Measurements from ENCODE around the gene ATP2A2. TPM values are rescaled to one million over a fixed set of nuclear protein-coding genes. Genes with fewer than 3 reads are reported as not detected.
"Not testable (repeated sequence)": the region's sequence is repeated elsewhere in the genome, so short reads cannot be mapped to it uniquely, and the experiment has no call there.

ATP2A2 gene
- total RNA-seq, 4 donors from 2014 or later, result 118 to 233 (median 163) TPM

GRCh38 chr12:110339184-110339952, 58.3 kb downstream of the ATP2A2 start:
- Histone ChIP-seq H3K4me3 (no peak overlapping the region), H3K27me3 (no peaks in the 10 kb centered on the region), H3K9me3 (no peaks in the 10 kb centered on the region), H3K36me3 (peaks cover 5 to 100% of the 10 kb centered on the region in 2 donors), H3K4me1 (peaks cover 0 to 15% (median 0%) of the 10 kb centered on the region in 3 donors), H3K27ac (peak overlapping the region in 2 of 4 donors; percentile 1 to 20)
- no peak for TF ChIP-seq POLR2A (IDR thresholded peaks at IDR 0.05)
- TF ChIP-seq POLR2AphosphoS5 (IDR thresholded peaks at IDR 0.05), result no peak
- no peak for TF ChIP-seq CTCF (IDR thresholded peaks at IDR 0.05)
- TF ChIP-seq EP300 (IDR thresholded peaks at IDR 0.05), result no peak
- 44 to 66% methylated on average over 6 to 8 of the region's 8 CpGs for WGBS, 2 donors (ENCODE audit: low coverage in 1 of 2)
- ATAC-seq, result no peak

GRCh38 chr12:110340261-110340660, 59.2 kb downstream of the ATP2A2 start:
- not testable (repeated sequence) for ATAC-seq, H3K9me3 ChIP-seq, H3K27me3 ChIP-seq, H3K4me3 ChIP-seq
- H3K4me1 ChIP-seq, result peaks cover 0 to 15% (median 0%) of the 10 kb centered on the region in 3 donors
- peak overlapping the region in 1 of 4 donors; percentile 20 for H3K27ac ChIP-seq
- 69 to 76% methylated on average over 3 of the region's 8 CpGs for WGBS, 2 donors (ENCODE audit: low coverage in 1 of 2)
- H3K36me3 ChIP-seq, result peaks cover 7 to 100% of the 10 kb centered on the region in 2 donors

GRCh38 chr12:110340706-110341105, 59.7 kb downstream of the ATP2A2 start:
- Histone ChIP-seq H3K27me3 (no peaks in the 10 kb centered on the region), H3K9me3 (no peaks in the 10 kb centered on the region), H3K27ac (peak overlapping the region in 1 of 4 donors; percentile 20), H3K4me3 (no peak overlapping the region), H3K36me3 (peaks cover 12 to 100% of the 10 kb centered on the region in 2 donors), H3K4me1 (peaks cover 0 to 15% (median 0%) of the 10 kb centered on the region in 3 donors)
- TF ChIP-seq POLR2AphosphoS5 (IDR thresholded peaks at IDR 0.05), result no peak
- TF ChIP-seq EP300 (IDR thresholded peaks at IDR 0.05), result no peak
- no peak for TF ChIP-seq CTCF (IDR thresholded peaks at IDR 0.05)
- TF ChIP-seq POLR2A (IDR thresholded peaks at IDR 0.05), result no peak
- WGBS, 2 donors (ENCODE audit: low coverage in 1 of 2), result 84 to 90% methylated on average over 6 to 11 of the region's 18 CpGs
- no peak for ATAC-seq

- H3K27ac ChIP-seq, result no peak overlapping the region
- H3K4me1 ChIP-seq, result peaks cover 0 to 15% (median 0%) of the 10 kb centered on the region in 3 donors
- no peak overlapping the region for H3K4me3 ChIP-seq
- no peak for ATAC-seq
- H3K36me3 ChIP-seq, result peaks cover 16 to 100% of the 10 kb centered on the region in 2 donors
- 84 to 90% methylated on average over 8 to 9 of the region's 15 CpGs for WGBS, 2 donors (ENCODE audit: low coverage in 1 of 2)
- H3K27me3 ChIP-seq, result no peaks in the 10 kb centered on the region
- no peaks in the 10 kb centered on the region for H3K9me3 ChIP-seq
- TF ChIP-seq POLR2A (IDR thresholded peaks at IDR 0.05) (no peak), POLR2AphosphoS5 (IDR thresholded peaks at IDR 0.05) (no peak), CTCF (IDR thresholded peaks at IDR 0.05) (no peak), EP300 (IDR thresholded peaks at IDR 0.05) (no peak)
These were observed 61.1 kb downstream of the ATP2A2 start for GRCh38 chr12:110342157-110342556.

GRCh38 chr12:110343114-110343513, 62.1 kb downstream of the ATP2A2 start:
- Histone ChIP-seq H3K9me3 (no peaks in the 10 kb centered on the region), H3K36me3 (peaks cover 16 to 100% of the 10 kb centered on the region in 2 donors), H3K27ac (no peak overlapping the region), H3K27me3 (no peaks in the 10 kb centered on the region), H3K4me1 (peaks cover 0 to 15% (median 0%) of the 10 kb centered on the region in 3 donors), H3K4me3 (no peak overlapping the region)
- TF ChIP-seq CTCF (IDR thresholded peaks at IDR 0.05) (no peak), EP300 (IDR thresholded peaks at IDR 0.05) (no peak), POLR2A (IDR thresholded peaks at IDR 0.05) (no peak), POLR2AphosphoS5 (IDR thresholded peaks at IDR 0.05) (no peak)
- ATAC-seq, result no peak
- 75 to 87% methylated on average over 4 to 5 of the region's 5 CpGs for WGBS, 2 donors (ENCODE audit: low coverage in 1 of 2)
